Activated naive CD8-positive, alpha-beta T cell treated with anti-CD3 and anti-CD28 coated beads, Interleukin-2, amount 50 U/mL, for 16 hours (primary cell): ENCODE results near the gene PHACTR3.

Source experiments
- DNase-seq: peaks from one replicate; pipeline ENCODE4 v3.0.0-alpha.2; 2020; ENCODE audit warnings: low read depth, low spot score

PHACTR3 gene

DNA sequence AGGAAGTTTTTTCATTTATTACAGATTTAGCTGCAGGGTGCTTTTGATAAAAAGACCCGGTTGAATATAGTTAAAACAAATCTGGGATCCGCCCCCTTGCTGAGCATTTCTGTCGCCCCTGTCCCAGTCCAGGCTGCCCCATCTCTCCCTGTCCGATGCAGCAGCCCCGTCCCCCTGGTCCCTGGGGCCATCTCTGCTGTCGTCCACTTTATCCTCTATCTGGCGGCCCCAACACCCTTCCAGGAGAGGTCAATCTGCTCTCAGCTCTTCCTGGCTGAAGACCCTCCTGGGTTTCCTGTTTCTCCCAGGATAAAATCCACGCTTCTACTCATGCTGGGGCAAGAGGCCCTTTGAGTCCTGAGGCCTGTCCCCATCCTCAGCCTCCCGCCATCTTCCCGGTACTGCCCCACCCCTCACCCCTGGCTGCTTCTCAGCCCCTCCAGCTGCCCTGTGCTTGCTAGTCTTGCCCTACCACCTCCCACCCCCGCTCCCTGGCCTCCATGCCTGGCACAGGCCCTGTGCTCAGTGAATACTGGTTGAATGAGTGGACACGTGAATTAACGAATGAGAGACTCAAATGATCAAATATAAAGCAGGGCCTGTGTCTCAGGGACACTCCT is 16.0 kb upstream of the PHACTR3 start:
- no peak for DNase-seq

DNA sequence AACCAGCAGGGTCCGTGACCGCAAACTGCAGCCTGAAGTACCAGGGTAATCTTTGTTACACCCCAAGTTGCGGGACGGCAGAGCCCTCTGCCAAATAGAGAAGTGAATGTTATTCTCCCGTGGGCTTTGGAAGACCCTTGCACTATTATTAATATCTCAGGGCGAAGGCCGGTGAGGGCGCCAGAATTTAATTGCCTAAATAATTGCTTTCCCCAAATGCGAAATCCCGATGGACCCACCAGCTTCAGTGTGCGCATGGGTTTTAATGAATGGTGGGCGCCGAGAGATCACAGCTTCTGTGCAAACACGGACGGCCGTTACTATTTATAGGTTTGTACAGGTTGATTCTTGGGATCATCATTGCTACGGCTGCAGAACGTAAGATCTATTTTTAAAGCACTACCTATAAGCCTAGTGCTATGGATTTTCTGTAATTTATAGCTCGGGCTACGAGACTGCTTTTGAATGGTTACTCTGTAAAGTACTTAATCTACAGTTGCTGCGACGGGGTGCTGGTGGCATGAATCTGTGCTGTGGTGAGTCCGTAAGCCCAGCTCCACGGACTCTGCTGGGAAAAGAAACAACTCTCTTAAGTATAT is 15.2 kb upstream of the PHACTR3 start:
- no peak for DNase-seq

DNA sequence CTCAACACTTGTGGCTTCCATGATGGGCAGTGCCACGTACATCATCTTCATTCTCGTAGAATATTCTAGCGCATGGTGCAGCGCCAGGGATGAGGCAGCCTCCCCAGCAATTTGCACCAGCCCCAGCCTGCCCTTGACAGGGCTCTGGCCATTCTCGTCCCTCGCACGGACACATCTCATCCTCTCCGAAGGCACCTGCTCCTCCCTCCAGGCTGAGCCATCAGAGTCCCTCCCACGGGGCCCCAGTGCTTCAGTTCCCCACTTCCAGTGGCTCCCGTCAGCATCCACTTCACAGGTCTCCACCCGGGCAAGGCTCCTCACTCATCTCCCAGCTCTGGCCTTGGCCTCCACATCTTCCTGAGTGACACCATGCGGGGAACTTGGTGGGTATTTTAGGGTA is 13.3 kb upstream of the PHACTR3 start:
- DNase-seq: no peak

DNA sequence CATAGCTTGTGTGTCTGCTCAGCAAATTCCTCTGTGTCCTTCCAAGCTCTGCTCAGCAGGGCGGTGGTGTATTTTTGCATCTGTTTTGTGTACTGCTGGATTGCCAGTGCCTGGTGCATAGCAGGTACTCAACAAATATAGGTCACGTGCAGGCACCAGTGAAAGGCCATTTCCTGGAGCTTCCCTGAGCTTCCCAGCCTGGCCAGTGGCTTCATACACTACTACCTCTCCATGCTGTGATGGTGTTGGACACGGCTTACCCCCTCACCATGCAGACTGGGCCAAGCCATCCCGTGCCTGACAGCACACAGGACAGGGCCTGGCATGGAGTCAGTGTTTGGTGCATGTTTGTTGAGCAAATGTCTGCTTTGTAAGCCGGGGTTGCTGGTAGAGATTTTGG is 7.7 kb upstream of the PHACTR3 start:
- DNase-seq: no peak

DNA sequence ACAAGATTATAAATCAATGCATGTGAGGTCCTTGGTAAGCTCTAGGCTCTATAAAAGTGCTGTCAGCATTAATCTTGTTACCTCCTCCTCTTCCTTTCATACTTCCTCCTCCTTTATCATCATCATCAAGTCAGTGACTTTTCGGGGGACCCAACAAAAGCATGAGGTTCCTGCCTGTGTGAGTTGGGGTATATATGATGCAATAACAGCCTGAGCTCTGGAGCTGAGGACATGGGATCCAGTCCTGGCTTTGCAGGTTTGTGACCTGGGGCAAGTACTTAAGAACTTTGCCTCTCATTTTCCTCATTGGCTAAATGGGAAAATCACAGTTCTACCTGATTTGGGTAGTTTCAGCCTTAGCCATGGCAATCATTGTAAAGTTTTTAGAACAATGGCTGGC is 7.1 kb upstream of the PHACTR3 start:
- no peak for DNase-seq

DNA sequence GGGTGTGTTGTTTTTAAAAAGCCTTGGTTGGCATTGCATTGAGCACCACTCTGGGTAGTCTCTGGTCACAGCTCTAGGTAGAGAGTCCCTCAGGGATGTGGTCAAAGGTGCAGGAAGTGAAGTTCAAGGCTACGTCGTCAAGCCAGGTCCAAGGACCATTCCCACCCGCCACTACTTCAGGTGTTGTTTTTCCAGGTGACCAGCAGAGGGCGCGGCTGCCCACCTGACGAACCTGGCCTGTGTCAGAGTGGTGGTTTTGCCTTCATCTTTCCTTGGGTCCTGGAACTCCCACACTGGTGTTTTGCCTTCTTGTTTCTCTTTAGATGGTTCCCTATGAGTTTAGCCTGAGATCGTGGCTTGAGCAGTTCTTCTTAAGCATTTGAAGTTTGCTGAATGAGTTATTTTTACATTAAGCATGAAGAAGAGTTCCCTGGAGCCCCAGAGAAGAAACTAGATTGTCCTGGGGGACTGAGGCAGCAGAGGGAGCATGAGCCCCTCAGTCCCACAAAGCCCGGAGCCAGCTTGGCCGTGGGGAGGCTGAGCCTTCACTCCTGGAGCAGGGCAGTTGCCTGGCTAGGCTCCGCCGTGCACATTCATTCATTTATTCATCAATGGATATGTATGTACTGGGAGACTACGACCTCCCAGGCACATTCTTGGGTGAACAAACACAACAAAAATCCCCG is 5.6 kb upstream of the PHACTR3 start:
- DNase-seq: no peak

DNA sequence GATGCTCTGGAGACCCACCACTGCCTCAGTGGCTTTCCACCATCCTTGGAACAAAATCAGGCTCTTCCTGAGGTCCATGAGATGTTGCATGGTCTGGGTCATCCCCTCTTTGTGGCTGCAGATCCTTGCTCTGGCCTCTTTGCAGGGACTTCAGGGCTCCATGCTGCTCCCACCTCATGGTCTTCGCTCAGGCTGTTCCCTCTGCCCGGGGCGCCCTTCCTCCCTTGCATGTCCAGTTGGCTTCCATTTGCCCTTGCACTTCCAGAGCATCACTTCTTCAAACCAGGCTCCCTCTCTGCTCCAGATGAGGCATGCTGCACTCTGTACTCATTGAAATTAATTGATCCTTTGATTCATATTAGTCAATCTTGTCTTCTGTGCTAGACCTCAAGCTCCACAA is 4.4 kb upstream of the PHACTR3 start:
- no peak for DNase-seq

DNA sequence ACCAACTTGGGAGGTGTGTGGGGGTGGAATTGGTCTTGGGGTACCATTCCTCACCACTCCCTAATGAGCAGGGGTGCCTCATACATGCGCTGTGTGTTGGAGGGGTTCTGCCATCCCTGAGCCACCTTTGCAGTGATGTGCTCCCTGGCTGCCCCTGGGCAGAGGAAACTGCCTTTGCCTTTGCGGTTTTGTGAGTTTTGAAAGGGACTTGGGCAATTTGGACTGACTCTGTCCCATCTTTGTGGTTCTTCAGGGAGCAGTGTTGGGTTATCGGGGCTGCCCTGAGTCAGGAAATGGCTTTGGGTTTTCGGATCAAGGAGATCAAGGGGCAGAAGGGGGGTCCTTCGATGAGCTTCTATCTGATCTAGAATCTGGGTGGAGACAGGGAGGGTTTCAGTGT is 3.9 kb upstream of the PHACTR3 start:
- DNase-seq: no peak

DNA sequence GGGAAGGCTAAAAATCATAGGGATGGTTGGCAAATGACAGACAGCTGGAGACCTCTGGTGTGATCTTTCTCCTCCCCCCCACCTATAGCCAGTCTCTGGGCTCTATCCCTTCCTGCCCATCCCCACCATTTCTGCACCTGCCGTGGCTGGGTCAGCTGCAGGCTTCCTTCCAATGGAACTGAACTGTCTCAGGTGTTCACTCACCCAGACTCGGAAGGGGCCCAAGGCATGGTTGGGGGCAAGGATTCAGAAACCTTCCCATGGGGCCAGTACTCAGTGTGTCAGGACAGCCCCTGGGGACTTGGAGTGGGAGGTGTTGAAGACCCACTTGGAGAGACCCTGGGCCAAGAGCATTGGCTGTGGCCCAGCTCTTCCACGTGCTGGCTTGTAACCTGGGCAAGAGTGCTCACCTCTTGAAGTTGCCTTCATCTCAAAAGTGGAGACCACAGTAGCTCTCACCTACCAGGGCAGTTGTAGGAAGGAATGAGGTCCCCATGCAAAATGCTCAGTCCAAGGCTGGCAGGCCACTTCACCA is 1.7 kb upstream of the PHACTR3 start:
- DNase-seq: no peak

DNA sequence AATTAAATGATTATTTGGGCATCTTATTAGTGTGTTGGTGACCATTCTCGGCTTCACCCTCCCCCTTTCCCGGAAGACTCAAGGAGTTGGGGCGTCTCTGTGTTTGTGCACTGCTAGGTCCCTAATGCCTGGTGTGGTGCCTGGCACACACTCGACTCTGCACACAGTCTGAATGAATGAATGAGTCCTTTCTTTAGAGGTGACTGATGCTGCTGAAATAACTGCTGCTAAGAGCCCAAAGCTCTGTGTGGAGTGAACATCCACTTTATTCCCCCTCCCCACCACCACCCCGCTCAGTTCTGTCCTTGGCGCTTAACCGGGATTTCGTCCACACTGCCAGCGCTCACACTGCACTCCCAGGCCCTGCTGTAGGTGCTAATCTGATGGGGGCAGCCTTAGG is 1.2 kb upstream of the PHACTR3 start:
- DNase-seq: no peak

DNA sequence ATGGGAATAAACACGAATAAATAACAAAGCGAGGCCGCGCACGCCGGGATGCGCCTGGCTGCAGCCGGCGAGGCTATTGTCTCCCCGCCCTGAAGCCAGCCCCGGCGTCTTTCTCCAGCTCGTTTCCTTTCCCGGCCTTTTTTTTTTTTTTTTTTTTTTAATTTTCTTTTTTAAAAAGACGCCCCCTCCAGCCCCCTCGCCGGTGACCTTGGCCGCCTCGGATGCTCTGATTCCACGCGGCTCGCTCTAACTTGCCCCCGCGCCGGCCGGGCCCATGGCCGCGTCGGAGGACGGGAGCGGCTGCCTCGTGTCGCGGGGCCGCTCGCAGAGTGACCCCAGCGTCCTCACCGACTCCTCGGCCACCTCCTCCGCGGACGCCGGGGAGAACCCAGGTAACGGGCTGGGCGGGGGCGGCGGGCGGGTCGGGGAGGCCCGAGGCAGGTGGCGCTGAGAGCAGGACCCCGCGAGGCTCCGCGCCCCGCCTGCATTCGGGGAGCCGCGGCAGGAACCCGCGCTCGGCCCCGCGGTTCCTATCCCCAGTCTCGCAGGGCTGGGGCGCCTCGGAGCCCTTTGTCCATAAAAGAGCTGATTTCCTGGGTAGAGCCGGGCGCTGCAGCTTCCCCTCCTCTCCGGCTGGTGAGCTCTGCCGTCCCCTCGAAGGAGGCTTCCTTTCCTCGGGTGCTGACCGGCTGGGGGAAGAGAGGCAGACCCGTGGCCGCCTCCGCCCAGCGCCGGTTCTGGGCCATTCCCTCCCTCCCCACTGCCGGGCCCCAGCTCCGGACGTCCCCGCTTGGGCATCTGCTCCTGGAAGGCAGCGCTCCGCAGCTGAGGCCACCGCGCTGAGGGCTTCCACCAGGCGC is 631 bp downstream of the PHACTR3 start:
- DNase-seq: no peak

DNA sequence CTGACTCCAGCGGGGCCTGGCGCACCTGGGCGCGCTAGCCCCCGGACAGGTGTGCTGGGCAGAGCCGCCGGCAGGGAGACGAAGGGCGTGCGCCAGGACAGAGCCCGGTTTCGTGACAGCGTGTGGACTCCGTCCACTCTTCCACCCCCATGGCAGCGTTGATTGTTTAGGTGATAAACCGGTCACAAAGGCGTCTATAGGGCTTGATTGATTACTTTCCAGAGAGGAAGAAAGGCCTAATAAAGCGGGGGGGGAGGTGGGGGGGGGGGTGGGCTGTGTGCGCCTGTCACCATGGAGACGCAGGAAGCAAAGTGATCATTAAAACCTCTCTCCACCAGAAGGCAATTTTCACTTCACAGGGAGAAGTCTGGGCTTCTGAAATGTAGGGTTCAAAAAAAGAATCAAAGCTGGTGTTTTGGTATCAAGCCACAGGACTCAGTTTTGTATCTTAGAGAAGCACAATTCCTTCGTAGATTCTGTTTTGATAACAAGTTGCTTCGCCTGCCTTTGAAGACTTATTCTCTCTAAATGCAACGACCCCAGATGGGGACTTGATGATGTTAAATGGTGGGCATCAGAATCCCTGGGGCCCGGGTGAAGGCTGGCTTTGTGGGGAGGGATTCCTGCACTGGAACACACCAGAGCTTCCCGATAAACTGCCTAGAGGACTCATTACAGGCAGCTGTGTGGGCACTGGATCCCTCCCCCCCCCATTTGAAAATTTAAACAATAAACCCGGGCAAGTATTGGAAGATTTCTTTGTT is 1.4 kb downstream of the PHACTR3 start:
- no peak for DNase-seq

DNA sequence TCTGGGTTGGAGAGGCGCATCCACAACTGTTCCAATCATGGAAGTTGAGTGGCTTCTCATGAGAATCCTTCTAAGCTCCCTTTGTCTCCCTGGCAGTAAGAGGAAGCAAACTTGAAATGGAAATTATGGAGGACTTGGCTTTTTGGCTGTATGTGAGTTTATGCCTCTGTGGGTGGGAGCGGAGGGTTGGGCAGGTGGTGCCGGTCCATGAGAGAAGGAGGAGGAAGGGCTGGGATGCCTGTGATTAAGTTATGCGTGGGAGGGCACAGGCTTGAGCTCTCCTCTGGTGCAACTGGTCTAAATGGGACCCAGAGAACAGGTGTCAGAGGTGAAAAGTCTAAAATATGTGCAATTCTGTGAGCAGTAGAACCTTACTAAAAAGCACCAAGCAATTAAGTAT is 2.2 kb downstream of the PHACTR3 start:
- DNase-seq: no peak

DNA sequence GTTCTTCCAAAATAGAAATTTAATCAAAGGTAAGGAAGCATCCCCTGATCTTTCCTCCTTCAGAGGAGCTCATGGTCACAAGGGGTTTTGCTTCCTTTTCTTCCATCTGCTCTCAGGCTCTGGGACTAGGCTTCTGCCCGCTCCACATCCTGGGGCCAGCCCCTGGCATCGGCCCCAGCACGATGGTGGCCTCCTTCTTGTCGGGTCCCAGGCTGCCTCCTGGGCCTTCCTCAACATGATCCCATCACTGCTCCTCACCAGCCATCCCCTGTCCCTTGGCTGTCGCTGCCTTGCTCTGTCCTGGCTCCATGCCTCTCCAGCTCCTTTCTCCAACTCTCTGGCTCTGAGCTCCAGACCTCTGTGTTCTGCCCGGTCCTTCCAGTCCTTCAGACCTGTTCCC is 4.1 kb downstream of the PHACTR3 start:
- no peak for DNase-seq

DNA sequence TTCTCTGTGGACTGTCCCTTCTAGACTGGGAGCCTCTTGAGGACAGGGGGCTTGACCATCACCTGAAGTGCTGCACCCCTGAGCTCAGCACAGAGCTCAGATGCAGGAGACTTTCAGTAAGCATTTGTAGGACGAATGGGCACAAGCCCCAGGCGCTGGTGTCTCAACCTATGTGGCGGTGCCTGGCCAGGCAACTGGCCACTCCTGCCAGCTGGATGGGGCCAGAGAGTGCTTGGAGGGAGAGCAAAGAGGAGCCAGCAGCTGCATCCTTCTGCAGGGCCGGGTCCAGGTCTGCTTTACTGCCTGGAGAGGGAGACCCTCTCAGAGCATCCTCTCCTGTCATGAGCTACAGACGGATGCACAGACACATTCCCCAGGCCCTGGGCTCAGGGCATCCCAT is 4.5 kb downstream of the PHACTR3 start:
- no peak for DNase-seq

DNA sequence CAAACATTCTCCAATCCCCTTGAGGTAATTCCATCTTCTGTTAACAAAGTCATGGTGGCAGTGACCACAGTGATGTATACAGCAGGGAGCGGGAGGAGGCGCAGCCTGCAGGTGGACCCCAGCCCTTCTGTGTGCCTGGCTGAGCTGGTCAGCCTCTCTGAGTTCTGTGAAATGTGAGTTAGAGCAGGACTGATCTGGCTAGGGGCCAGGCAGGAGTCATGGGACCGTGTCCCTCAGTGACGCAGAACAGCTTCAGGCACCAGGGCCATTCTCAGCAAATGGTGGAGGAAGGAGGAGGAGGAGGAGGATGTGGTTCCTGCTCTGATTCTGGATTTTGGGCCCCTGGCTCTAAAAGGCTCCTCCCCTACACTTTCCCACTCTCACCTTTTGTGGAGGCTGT is 6.9 kb downstream of the PHACTR3 start:
- DNase-seq: no peak

DNA sequence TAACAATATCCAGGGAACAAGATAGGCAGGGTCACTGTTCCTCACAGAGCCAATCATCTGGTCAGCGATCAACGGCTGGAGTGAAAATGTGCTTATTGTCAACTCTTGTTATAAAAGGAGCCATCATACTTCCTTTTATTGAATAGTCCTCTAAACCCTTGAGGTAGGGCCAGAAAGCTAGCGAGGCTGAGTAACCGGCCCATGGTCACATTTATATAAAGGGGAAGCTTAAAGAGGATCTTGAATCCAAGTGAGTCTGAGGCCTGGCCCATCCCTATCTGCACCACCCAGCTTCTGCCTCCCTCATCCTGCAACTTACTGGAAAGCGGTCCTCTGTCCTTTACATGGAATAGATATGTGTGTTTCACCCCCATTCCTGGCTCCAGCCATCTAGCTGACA is 9.5 kb downstream of the PHACTR3 start:
- DNase-seq: no peak

DNA sequence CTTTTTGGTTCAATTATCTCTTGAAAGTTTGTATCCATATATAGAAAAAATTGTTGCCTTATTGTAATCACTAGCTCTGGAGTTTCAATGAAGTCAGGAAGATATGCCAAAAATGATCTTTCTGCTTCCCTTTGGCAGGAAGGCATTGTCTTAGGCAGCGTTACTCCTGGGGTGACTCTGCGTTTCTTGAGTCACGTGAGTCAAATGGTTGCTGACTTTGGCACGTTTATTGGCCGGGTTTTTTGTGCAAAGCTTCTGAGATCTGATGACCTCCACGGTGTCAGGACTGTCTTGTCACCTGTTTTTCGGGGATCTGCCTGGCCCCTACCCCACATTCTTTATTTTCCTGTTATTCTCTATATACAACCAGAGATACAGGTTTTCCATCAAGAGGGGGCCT is 10.4 kb downstream of the PHACTR3 start:
- no peak for DNase-seq

DNA sequence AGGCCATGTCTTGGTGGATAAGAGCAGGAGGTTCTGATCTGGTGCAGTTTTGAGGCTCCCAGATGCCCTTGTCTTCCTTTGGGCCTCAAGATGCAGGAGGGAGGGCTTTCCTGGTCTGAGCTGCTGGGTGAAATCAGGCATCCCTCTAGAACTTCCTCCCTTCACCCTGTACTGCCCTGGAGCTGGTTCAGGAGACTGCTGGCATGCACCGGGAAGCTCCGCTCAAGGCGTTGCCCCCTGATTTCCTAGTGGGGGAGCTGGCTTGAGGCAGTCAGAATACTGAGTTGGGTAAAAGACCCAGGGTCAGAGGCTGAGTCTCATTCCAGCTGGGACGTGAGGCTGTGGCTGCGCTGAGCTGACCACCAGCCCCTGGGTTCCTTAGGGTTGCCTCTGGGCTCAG is 12.0 kb downstream of the PHACTR3 start:
- DNase-seq: no peak

DNA sequence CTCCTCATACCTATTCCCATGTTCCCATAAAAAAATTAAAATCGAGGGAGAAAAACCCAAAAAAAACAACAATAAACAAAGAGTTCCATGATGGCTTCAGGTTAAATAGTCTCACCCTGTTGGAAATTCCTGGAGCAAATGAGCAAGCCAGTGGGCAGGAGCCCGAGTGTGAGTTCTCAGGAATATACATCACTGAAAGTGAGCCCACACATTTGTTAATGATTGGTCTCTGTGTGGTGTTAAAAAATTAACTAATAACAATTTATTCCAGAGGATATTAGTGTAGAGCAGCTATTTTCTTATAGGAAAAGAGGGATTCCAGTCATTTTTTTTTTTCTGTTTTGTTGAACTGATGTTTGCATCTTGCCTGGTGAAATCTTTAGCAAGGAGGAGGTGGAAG is 12.9 kb downstream of the PHACTR3 start:
- no peak for DNase-seq

DNA sequence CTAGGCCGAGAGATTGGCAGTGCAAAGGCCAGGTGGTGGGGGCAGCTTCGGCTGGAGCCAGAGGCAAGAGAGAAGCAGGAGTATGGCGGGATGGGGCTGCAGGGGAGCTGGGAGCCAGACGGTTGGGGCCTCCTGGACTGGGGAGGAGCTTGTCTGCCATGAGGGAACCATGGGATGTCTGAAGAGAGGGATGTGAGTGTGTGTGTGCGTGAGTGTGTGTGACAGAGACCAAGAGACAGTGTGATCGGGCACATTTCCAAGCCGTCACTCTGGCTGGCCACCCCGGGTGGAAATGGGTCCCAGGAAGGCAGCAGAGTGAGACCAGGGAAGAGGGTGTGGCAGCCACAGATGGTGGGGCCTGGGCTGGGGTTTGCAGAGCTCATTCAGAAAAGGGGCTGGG is 13.8 kb downstream of the PHACTR3 start:
- no peak for DNase-seq
